GM23338 (cell line): Measurements from ENCODE around the gene PARL. TPM values are rescaled to one million over a fixed set of nuclear protein-coding genes. Genes with fewer than 3 reads are reported as not detected.

Experiments
- ATAC-seq: fragments of 200-7000 bp; cut with Tn5 transposase; 3 replicates; pipeline ENCODE4 v1.9.1; 2020
- DNase-seq: peaks from one replicate; pipeline ENCODE4 v3.0.0-alpha.2; 2015; ENCODE audit warnings: low spot score
- H2AFZ ChIP-seq: fragments of 200-600 bp; sonication (generic); 2 replicates; pipeline ENCODE4 v1.8.0; 2016; ENCODE audit warnings: antibody characterized with exemption, mild to moderate bottlenecking, moderate library complexity
- H3F3A ChIP-seq: fragments of 200-600 bp; sonication (generic); replicated peaks from 2 replicates; pipeline ENCODE4 v1.8.0; 2017; ENCODE audit warnings: antibody characterized with exemption, mixed run types, low read depth
- H3K27ac ChIP-seq: fragments of 200-600 bp; sonication (generic); 2 replicates; pipeline ENCODE4 v1.6.1; 2016; ENCODE audit warnings: low read depth
- H3K27me3 ChIP-seq: fragments of 200-600 bp; sonication (generic); 2 replicates; pipeline ENCODE4 v1.8.0; 2016; ENCODE audit warnings: mild to moderate bottlenecking, mixed run types, moderate library complexity; ENCODE audit not compliant: insufficient read depth
- H3K36me3 ChIP-seq: fragments of 200-600 bp; sonication (generic); 2 replicates; pipeline ENCODE4 v1.8.0; 2016; ENCODE audit warnings: mild to moderate bottlenecking; ENCODE audit not compliant: insufficient read depth
- H3K4me1 ChIP-seq: fragments of 200-600 bp; sonication (generic); 2 replicates; pipeline ENCODE4 v1.8.0; 2016; ENCODE audit warnings: mild to moderate bottlenecking, moderate library complexity; ENCODE audit not compliant: insufficient read depth
- H3K4me2 ChIP-seq: fragments of 200-600 bp; sonication (generic); 2 replicates; pipeline ENCODE4 v1.7.1; 2017; ENCODE audit warnings: mixed run types
- H3K4me3 ChIP-seq: fragments of 200-600 bp; sonication (generic); 2 replicates; pipeline ENCODE4 v1.6.1; 2016; ENCODE audit warnings: mixed run types
- H3K79me2 ChIP-seq: fragments of 200-600 bp; sonication (generic); replicated peaks from 2 replicates; pipeline ENCODE4 v1.8.0; 2017; ENCODE audit warnings: mild to moderate bottlenecking; ENCODE audit not compliant: insufficient read depth
- H3K9me2 ChIP-seq: fragments of 200-600 bp; sonication (generic); 2 replicates; pipeline ENCODE4 v1.8.0; 2017; ENCODE audit not compliant: insufficient read depth
- H4K20me1 ChIP-seq: fragments of 200-600 bp; sonication (generic); replicated peaks from 2 replicates; pipeline ENCODE4 v1.8.0; 2017; ENCODE audit warnings: mild to moderate bottlenecking; ENCODE audit not compliant: insufficient read depth
- H3K27ac Mint-ChIP-seq: 2 replicates; pipeline ENCODE4 v1.8.0; 2020; ENCODE audit warnings: inconsistent platforms, mild to moderate bottlenecking, moderate library complexity, mixed read lengths
- H3K27me3 Mint-ChIP-seq: 3 replicates; pipeline ENCODE4 v1.8.0; 2022; ENCODE audit warnings: low read depth, mild to moderate bottlenecking, moderate library complexity, mixed read lengths, inconsistent platforms; ENCODE audit not compliant: insufficient read depth, poor library complexity
- H3K36me3 Mint-ChIP-seq: 3 replicates; pipeline ENCODE4 v1.8.0; 2021; ENCODE audit warnings: low read depth, mild to moderate bottlenecking, inconsistent platforms, moderate library complexity, mixed read lengths
- H3K4me1 Mint-ChIP-seq: 3 replicates; pipeline ENCODE4 v1.8.0; 2020; ENCODE audit warnings: mild to moderate bottlenecking, inconsistent platforms, mixed read lengths
- H3K4me3 Mint-ChIP-seq: 3 replicates; pipeline ENCODE4 v1.8.0; 2021; ENCODE audit warnings: moderate library complexity, mild to moderate bottlenecking, inconsistent platforms, mixed read lengths
- H3K9me3 Mint-ChIP-seq: 3 replicates; pipeline ENCODE4 v1.8.0; 2020; ENCODE audit warnings: moderate library complexity, mild to moderate bottlenecking, inconsistent platforms, mixed read lengths
- CREB1 ChIP-seq: fragments of 250-450 bp; sonication (Bioruptor Pico); IDR thresholded peaks from 2 replicates; pipeline ENCODE4 v1.5.0; 2020; ENCODE audit warnings: low read depth, mild to moderate bottlenecking, moderate library complexity
- EZH2phosphoT487 ChIP-seq: fragments of 200-600 bp; sonication (generic); IDR thresholded peaks from one replicate; pipeline ENCODE4 v1.8.1; 2018; ENCODE audit warnings: antibody characterized with exemption; ENCODE audit not compliant: unreplicated experiment
- STAT1 ChIP-seq: IDR thresholded peaks from one replicate; pipeline ENCODE4 v1.6.1; 2016; ENCODE audit warnings: antibody characterized with exemption; ENCODE audit not compliant: unreplicated experiment
- polyA plus RNA-seq: library from polyadenylated mRNA; unstranded; fragments of >200 nt; fragmentation: Nextera tagmentation; extraction: Ambion mirVana; gene quantifications from 2 replicates; pipeline ENCODE4 v1.2.1, GENCODE V29; 2016
- total RNA-seq: library from RNA; depleted of rRNA; stranded (reverse); fragments of >200 nt; shearing (Covaris generic); gene quantifications from 2 replicates; pipeline ENCODE4 v1.2.3, GENCODE V29; 2014
- TF ChIP-seq, protein P1 (sequence below): IDR thresholded peaks from one replicate; pipeline ENCODE4 v1.6.1; 2018; ENCODE audit warnings: antibody characterized with exemption; ENCODE audit not compliant: unreplicated experiment

Gene PARL
- total and polyA plus RNA-seq, 2 experiments from 2014 or later, result 67.5 to 78.7 TPM

DNA sequence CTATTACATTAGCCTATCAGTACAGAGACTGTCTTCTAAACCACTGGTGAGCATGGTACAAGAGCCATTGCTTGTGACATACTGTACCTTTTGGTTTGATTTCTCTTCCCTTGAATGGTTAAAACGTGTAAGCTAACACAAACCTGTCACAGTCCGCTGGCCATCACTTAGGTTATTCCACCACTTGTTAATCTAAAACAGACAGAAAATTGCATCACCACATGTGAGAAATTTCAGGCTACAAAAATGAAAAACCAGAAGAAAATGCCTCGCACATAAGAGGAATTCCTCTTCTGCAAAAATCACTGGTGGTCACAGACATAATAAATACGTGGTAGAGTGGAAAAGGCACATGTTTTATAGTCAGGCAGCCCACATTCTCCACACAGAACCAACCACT, 22.1 kb downstream of the PARL start:
- TF ChIP-seq STAT1, result no peak
- TF ChIP-seq CREB1 (CRISPR knock-in tag), result no peak
- H4K20me1 ChIP-seq, result peaks cover 3% of the 10 kb centered on the region
- H2AFZ ChIP-seq, result no peak overlapping the region
- peaks cover 5% of the 10 kb centered on the region for H3K27me3 Mint-ChIP-seq
- H3K27me3 ChIP-seq, result no peaks in the 10 kb centered on the region
- H3K27ac Mint-ChIP-seq, result no peak overlapping the region
- H3F3A ChIP-seq, result no peaks in the 10 kb centered on the region
- ATAC-seq, result no peak
- H3K4me3 Mint-ChIP-seq, result no peak overlapping the region
- H3K79me2 ChIP-seq, result 0 out of 2 replicates have a peak, but pooled peaks cover 4% of the 10 kb centered on the region
- H3K9me2 ChIP-seq, result no peaks in the 10 kb centered on the region
- H3K27ac ChIP-seq, result no peak overlapping the region
- peaks cover 5% of the 10 kb centered on the region; the same call in 1 of the 3 replicates for H3K9me3 Mint-ChIP-seq
- no peaks in the 10 kb centered on the region for H3K4me1 ChIP-seq
- no peak for DNase-seq
- peaks cover 61% of the 10 kb centered on the region for H3K36me3 ChIP-seq
- H3K4me3 ChIP-seq, result no peak overlapping the region
- H3K4me1 Mint-ChIP-seq, result no peaks in the 10 kb centered on the region
- no peak overlapping the region for H3K4me2 ChIP-seq
- peaks cover 74% of the 10 kb centered on the region for H3K36me3 Mint-ChIP-seq

DNA sequence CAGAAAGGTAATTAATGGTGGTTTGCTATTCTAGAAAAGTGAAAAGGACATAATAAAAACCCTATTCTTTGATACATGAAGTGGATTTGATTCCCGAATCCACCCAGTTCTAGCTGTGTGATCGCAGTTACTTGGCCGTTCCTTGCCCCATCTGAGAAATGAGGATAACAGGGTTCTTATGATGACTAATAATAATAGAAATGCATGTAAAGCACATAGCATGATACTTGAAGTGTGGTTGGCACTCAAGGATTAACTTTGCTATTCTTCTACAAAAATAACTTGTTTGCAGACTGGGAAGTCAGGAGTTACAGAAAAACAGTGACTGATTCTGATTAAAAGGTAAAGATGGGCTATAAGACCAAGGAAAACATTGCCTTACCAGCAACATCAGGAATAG, 26.8 kb downstream of the PARL start:
- Histone ChIP-seq H3K4me2 (no peak overlapping the region), H3K27me3 (no peaks in the 10 kb centered on the region), H3K27ac (no peak overlapping the region), H4K20me1 (peaks cover 3% of the 10 kb centered on the region; the same call in 1 of the 2 replicates), H3K9me2 (no peaks in the 10 kb centered on the region), H2AFZ (no peak overlapping the region), H3K79me2 (no peaks in the 10 kb centered on the region), H3K4me1 (no peaks in the 10 kb centered on the region), H3K36me3 (peaks cover 56% of the 10 kb centered on the region), H3K4me3 (no peak overlapping the region), H3F3A (no peaks in the 10 kb centered on the region)
- peaks cover 75% of the 10 kb centered on the region for H3K36me3 Mint-ChIP-seq
- no peak for ATAC-seq
- H3K4me3 Mint-ChIP-seq, result no peak overlapping the region
- H3K27me3 Mint-ChIP-seq, result peaks cover 2% of the 10 kb centered on the region
- DNase-seq, result no peak
- no peak overlapping the region for H3K27ac Mint-ChIP-seq
- TF ChIP-seq EZH2phosphoT487, result no peak
- no peaks in the 10 kb centered on the region for H3K4me1 Mint-ChIP-seq
- no peaks in the 10 kb centered on the region; the same call in 2 of the 3 replicates for H3K9me3 Mint-ChIP-seq

DNA sequence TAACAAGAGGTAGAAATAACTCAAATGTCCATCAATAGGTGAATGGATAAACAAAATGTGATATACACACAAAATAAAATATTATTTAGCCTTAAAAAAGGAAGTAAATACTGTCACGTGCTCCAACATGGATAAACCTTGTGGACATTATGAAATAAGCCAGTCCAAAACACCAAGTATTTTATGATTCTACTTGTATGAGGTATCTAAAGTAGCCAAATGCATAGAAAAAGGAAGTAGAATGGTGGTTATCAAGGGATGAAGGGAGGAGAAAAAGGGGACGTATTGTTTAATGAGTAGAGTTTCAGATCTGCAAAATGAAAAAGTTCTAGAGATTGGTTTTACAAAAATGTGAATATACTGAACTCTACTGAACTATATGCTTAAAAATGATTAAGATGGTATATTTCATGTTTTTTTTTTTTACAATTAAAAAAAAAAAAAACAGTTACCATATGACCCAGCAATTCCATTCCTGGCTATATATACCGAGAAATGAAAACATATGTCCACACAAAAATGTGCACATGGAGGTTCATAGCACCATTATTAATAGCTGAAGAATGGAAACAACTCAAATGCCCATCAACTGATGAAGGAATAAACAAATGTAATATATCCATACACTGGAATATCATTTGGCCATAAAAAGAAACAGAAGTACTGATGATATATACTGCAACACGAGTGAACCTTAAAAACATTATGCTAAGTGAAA, 30.2 kb downstream of the PARL start:
- Histone ChIP-seq H3K27ac (no peak overlapping the region), H3K27me3 (no peaks in the 10 kb centered on the region), H3F3A (no peaks in the 10 kb centered on the region), H3K4me2 (no peak overlapping the region), H3K79me2 (peaks cover 27% of the 10 kb centered on the region), H3K36me3 (peaks cover 23% of the 10 kb centered on the region), H3K9me2 (no peaks in the 10 kb centered on the region), H3K4me3 (no peak overlapping the region), H2AFZ (no peak overlapping the region), H4K20me1 (no peaks in the 10 kb centered on the region; the same call in 1 of the 2 replicates), H3K4me1 (no peaks in the 10 kb centered on the region)
- no peaks in the 10 kb centered on the region for H3K4me1 Mint-ChIP-seq
- no peak for TF ChIP-seq CREB1 (CRISPR knock-in tag)
- TF ChIP-seq, protein P1, sequence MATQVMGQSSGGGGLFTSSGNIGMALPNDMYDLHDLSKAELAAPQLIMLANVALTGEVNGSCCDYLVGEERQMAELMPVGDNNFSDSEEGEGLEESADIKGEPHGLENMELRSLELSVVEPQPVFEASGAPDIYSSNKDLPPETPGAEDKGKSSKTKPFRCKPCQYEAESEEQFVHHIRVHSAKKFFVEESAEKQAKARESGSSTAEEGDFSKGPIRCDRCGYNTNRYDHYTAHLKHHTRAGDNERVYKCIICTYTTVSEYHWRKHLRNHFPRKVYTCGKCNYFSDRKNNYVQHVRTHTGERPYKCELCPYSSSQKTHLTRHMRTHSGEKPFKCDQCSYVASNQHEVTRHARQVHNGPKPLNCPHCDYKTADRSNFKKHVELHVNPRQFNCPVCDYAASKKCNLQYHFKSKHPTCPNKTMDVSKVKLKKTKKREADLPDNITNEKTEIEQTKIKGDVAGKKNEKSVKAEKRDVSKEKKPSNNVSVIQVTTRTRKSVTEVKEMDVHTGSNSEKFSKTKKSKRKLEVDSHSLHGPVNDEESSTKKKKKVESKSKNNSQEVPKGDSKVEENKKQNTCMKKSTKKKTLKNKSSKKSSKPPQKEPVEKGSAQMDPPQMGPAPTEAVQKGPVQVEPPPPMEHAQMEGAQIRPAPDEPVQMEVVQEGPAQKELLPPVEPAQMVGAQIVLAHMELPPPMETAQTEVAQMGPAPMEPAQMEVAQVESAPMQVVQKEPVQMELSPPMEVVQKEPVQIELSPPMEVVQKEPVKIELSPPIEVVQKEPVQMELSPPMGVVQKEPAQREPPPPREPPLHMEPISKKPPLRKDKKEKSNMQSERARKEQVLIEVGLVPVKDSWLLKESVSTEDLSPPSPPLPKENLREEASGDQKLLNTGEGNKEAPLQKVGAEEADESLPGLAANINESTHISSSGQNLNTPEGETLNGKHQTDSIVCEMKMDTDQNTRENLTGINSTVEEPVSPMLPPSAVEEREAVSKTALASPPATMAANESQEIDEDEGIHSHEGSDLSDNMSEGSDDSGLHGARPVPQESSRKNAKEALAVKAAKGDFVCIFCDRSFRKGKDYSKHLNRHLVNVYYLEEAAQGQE, result no peak
- H3K36me3 Mint-ChIP-seq, result peaks cover 56% of the 10 kb centered on the region
- H3K27me3 Mint-ChIP-seq, result peaks cover under 1% of the 10 kb centered on the region
- H3K4me3 Mint-ChIP-seq, result no peak overlapping the region
- H3K27ac Mint-ChIP-seq, result no peak overlapping the region
- ATAC-seq, result no peak
- DNase-seq, result no peak
- no peaks in the 10 kb centered on the region; the same call in 2 of the 3 replicates for H3K9me3 Mint-ChIP-seq
